Ishikawa (cell line): ENCODE results near the gene TMEM219.

ENCODE experiments used
- EP300 ChIP-seq: IDR thresholded peaks from 2 replicates; pipeline ENCODE4 v1.6.1; 2012; ENCODE audit warnings: borderline replicate concordance
- RAD21 ChIP-seq: IDR thresholded peaks from 2 replicates; pipeline ENCODE4 v1.6.1; 2012; ENCODE audit warnings: low read depth
- TAF1 ChIP-seq: IDR thresholded peaks from 2 replicates; pipeline ENCODE4 v1.6.1; 2012; ENCODE audit warnings: low read depth, mild to moderate bottlenecking
- TCF12 ChIP-seq: IDR thresholded peaks from 2 replicates; pipeline ENCODE4 v1.6.1; 2012; ENCODE audit warnings: low read depth
- YY1 ChIP-seq: IDR thresholded peaks from 2 replicates; pipeline ENCODE4 v1.6.1; 2012; ENCODE audit warnings: low read depth
- ZBTB7A ChIP-seq: IDR thresholded peaks from 2 replicates; pipeline ENCODE4 v1.6.1; 2012; ENCODE audit warnings: low read depth
- TF ChIP-seq, protein P1 (sequence below): IDR thresholded peaks from 2 replicates; pipeline ENCODE4 v1.6.1; 2012

DNA sequence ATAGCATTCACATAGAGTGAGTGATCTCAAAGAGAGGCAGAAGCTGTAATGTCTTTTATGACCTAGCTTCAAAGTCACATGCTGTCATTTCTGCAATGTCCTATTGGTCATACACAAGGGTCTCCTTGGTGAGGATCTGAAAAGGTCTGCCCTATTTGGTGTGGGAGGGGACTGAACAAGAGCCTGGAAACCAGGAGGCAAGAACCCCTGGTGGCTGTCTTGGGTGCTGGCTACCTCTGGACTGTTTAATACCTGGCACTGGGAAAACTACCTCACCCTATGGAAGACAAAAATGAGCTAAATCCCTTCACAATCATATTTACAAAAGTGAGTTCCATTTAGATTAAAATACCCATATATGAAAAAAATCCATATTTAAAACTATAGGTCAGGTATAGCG is 44.9 kb upstream of the TMEM219 start:
- no peak for TF ChIP-seq RAD21
- no peak for TF ChIP-seq TAF1
- no peak for TF ChIP-seq YY1
- no peak for TF ChIP-seq TCF12
- no peak for TF ChIP-seq ZBTB7A
- TF ChIP-seq, protein P1, sequence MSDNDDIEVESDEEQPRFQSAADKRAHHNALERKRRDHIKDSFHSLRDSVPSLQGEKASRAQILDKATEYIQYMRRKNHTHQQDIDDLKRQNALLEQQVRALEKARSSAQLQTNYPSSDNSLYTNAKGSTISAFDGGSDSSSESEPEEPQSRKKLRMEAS: no peak
- no peak for TF ChIP-seq EP300
